Prostate gland (tissue), 2 donors: ENCODE results near the gene PLCG2.

Source experiments
- CTCF ChIP-seq, 4 experiments: fragments of 200-600 bp in 2 of 4; fragments of 450-650 bp in 2 of 4; sonication (generic) in 2 of 4; IDR thresholded peaks; 1 replicate in 3 of 4; 2 replicates in 1 of 4; pipeline ENCODE4 v1.5.1; 2016 to 2019; ENCODE audit warnings: antibody characterized with exemption in 4 of 4, mild to moderate bottlenecking in 2 of 4, moderate library complexity in 2 of 4
- POLR2A ChIP-seq: fragments of 450-650 bp; IDR thresholded peaks from one replicate; pipeline ENCODE4 v1.6.1; 2016; ENCODE audit warnings: antibody characterized with exemption, mild to moderate bottlenecking

- TF ChIP-seq CTCF (IDR thresholded peaks at IDR 0.05) (no peak), POLR2A (no peak)
Measured at GRCh38 chr16:81878529-81878928, 99.4 kb downstream of the PLCG2 start.
